Tibial artery (tissue), 4 donors: Measurements from ENCODE around the gene PRRG2.

Experiments
- DNase-seq, 2 donors: peaks; one replicate each; pipeline ENCODE4 v3.0.0-alpha.2; 2019
- H3K27ac ChIP-seq, 2 donors: fragments of 200-600 bp; sonication (generic) in 1 of 2; 1 replicate in 1 of 2; 2 replicates in 1 of 2; pipeline ENCODE4 v1.5.1; 2018 to 2019; ENCODE audit warnings: mild to moderate bottlenecking in 1 of 2
- H3K27me3 ChIP-seq, 2 donors: fragments of 200-600 bp; sonication (generic) in 1 of 2; one replicate each; pipeline versions ENCODE4 v1.5.1 to v1.6.0; 2016 to 2019
- H3K36me3 ChIP-seq, 3 donors: fragments of 200-600 bp; sonication (generic) in 2 of 3; one replicate each; pipeline ENCODE4 v1.5.1; 2016 to 2019; ENCODE audit warnings: mild to moderate bottlenecking in 2 of 3
- H3K4me1 ChIP-seq, 4 donors: fragments of 200-600 bp; sonication (generic) in 2 of 4; 1 replicate in 3 of 4; 2 replicates in 1 of 4; pipeline ENCODE4 v1.5.1; 2016 to 2019
- H3K4me3 ChIP-seq, 2 donors: fragments of 200-600 bp; sonication (generic) in 1 of 2; 1 replicate in 1 of 2; 2 replicates in 1 of 2; pipeline ENCODE4 v1.5.1; 2018 to 2019; ENCODE audit warnings: mild to moderate bottlenecking in 2 of 2
- H3K9me3 ChIP-seq, 3 donors: fragments of 200-600 bp; sonication (generic) in 1 of 3; one replicate each; pipeline ENCODE4 v1.5.1; 2016 to 2019
- CTCF ChIP-seq, 2 experiments: fragments of 200-600 bp in 1 of 2; fragments of 450-650 bp in 1 of 2; IDR thresholded peaks; one replicate each; pipeline ENCODE4 v1.5.1; 2017 to 2019; ENCODE audit warnings: antibody characterized with exemption in 2 of 2, mild to moderate bottlenecking in 1 of 2, moderate library complexity in 1 of 2
- intact Hi-C: fragments of 100-400 bp; cut with DNase I; formaldehyde crosslinking; loops from one replicate; pipeline ENCODE4 v1.15.0; 2023; ENCODE audit warnings: low total_unique reads

PRRG2 gene

GRCh38 chr19:49581007-49581508 is at the start of gene PRRG2:
TSS of gene PRRG2 (plus strand) at chr19:49581316. CDS start at chr19:49583220, 1,904 bp downstream.
- no peak for DNase-seq
- H3K4me1 ChIP-seq = peaks cover 0 to 24% (median 15%) of the 10 kb centered on the region in 4 donors
- H3K9me3 ChIP-seq = no peaks in the 10 kb centered on the region
- H3K4me3 ChIP-seq = peak within 1 kb of the TSS; percentile 58 to 66
- H3K36me3 ChIP-seq = peaks cover 0 to 5% (median 4%) of the 10 kb centered on the region in 3 donors
- intact Hi-C loops = no loop called here
- H3K27ac ChIP-seq = peak within 1 kb of the TSS; percentile 64 to 82
- no peaks in the 10 kb centered on the region for H3K27me3 ChIP-seq
- no peak for TF ChIP-seq CTCF (IDR thresholded peaks at IDR 0.05)

- peak; percentile 78 to 87 for DNase-seq
- intact Hi-C loops = no loop called here
- Histone ChIP-seq H3K9me3 (no peaks in the 10 kb centered on the region), H3K4me3 (peak overlapping the region; percentile 49 to 61), H3K4me1 (peaks cover 0 to 23% (median 19%) of the 10 kb centered on the region in 4 donors), H3K36me3 (peaks cover 2 to 22% (median 22%) of the 10 kb centered on the region in 3 donors), H3K27me3 (no peaks in the 10 kb centered on the region), H3K27ac (peak overlapping the region; percentile 43 to 48)
- peak in 1 of 2 experiments; percentile 21 for TF ChIP-seq CTCF (IDR thresholded peaks at IDR 0.05)
Measured at GRCh38 chr19:49533551-49534488, 47.3 kb upstream of the PRRG2 start.

- H3K27me3 ChIP-seq = no peaks in the 10 kb centered on the region
- H3K36me3 ChIP-seq = peaks cover 4 to 29% (median 28%) of the 10 kb centered on the region in 3 donors
- no peak overlapping the region for H3K27ac ChIP-seq
- no peak for TF ChIP-seq CTCF (IDR thresholded peaks at IDR 0.05)
- H3K4me1 ChIP-seq = peaks cover 0 to 18% (median 17%) of the 10 kb centered on the region in 4 donors
- no peak for DNase-seq
- no peaks in the 10 kb centered on the region for H3K9me3 ChIP-seq
- intact Hi-C loops = no loop called here
- H3K4me3 ChIP-seq = peak overlapping the region in 1 of 2 donors; percentile 61
Measured at GRCh38 chr19:49534632-49535385, 46.3 kb upstream of the PRRG2 start.

GRCh38 chr19:49536921-49537462 is 44.1 kb upstream of the PRRG2 start:
- intact Hi-C loops = no loop called here
- no peak for DNase-seq

More at GRCh38 chr19:49536921-49537462, 44.1 kb upstream of the PRRG2 start:
- H3K9me3 ChIP-seq = no peaks in the 10 kb centered on the region
- TF ChIP-seq CTCF (IDR thresholded peaks at IDR 0.05) = no peak
- H3K4me1 ChIP-seq = peaks cover 0 to 18% (median 17%) of the 10 kb centered on the region in 4 donors
- no peaks in the 10 kb centered on the region for H3K27me3 ChIP-seq
- H3K27ac ChIP-seq = no peak overlapping the region
- no peak overlapping the region for H3K4me3 ChIP-seq
- H3K36me3 ChIP-seq = peaks cover 4 to 33% (median 29%) of the 10 kb centered on the region in 3 donors
